ENCODE data around the gene LRCH1.

- no peak for TF ChIP-seq CTCF (IDR thresholded peaks at IDR 0.05)
- TF ChIP-seq EP300 (IDR thresholded peaks at IDR 0.05): no peak
- TF ChIP-seq POLR2A (IDR thresholded peaks at IDR 0.05; ENCODE audit: low read depth): no peak
- TF ChIP-seq POLR2AphosphoS5 (IDR thresholded peaks at IDR 0.05): no peak
Observed at GRCh38 chr13:46615888-46616531, 63.0 kb downstream of the LRCH1 start.

All from esophagus muscularis mucosa (tissue), 4 donors.